ENCODE data around the gene MAB21L4. TPM values are rescaled to one million over a fixed set of nuclear protein-coding genes. Genes with fewer than 3 reads are reported as not detected.
A peak's percentile ranks its signal among the peaks of the same experiment; 100 is the strongest.

Gene MAB21L4
- total and polyA plus RNA-seq, 2 of the 8 experiments (the other 6 are each of a cell fraction or from before 2014, with no cell fraction given) = 0.11 TPM; not detected in 1

GRCh38 chr2:240856151-240856980 lies 39.6 kb downstream of the MAB21L4 start:
- Histone ChIP-seq H2BK5ac (ENCODE audit: low read depth, low read length) (no peak overlapping the region), H2BK15ac (ENCODE audit: low read length) (no peak overlapping the region), H3K79me1 (ENCODE audit: low read depth, low read length) (no peaks in the 10 kb centered on the region), H2BK12ac (ENCODE audit: low read depth, low read length) (no peak overlapping the region), H4K5ac (ENCODE audit: insufficient read length, low read depth, low read length) (no peak overlapping the region), H4K20me1 (replicated peaks in 1 of 2; ENCODE audit: control insufficient read depth in 1 of 2, insufficient read depth in 2 of 2, low read length in 2 of 2) (no peaks in the 10 kb centered on the region), H4K8ac (ENCODE audit: extremely low read depth, insufficient read depth, low read length) (no peak overlapping the region; the same call in 1 of the 2 replicates), H3K36me3 (ENCODE audit: control insufficient read depth in 2 of 4, insufficient read depth in 4 of 4, low read length in 3 of 4) (no peaks in the 10 kb centered on the region), H2AFZ (ENCODE audit: low read length) (no peak overlapping the region), H3K4me1 (replicated peaks in 1 of 4; ENCODE audit: control insufficient read depth in 3 of 4, insufficient read depth in 4 of 4, low read length in 3 of 4) (no peaks in the 10 kb centered on the region; a peak in 1 of 7 replicates), H3K23ac (ENCODE audit: insufficient read length) (no peak overlapping the region), H3K79me2 (ENCODE audit: control insufficient read depth in 1 of 2, insufficient read depth in 2 of 2, low read length in 2 of 2) (no peaks in the 10 kb centered on the region), H3K9ac (replicated peaks in 1 of 4; ENCODE audit: extremely low read depth in 1 of 4, low read depth in 3 of 4, low read length in 3 of 4) (no peak overlapping the region), H4K91ac (replicated peaks; ENCODE audit: insufficient read length, low read length) (no peak overlapping the region), H3K27me3 (replicated peaks in 1 of 4; ENCODE audit: control insufficient read depth in 3 of 4, extremely low read depth in 1 of 4, insufficient read depth in 3 of 4, low read length in 3 of 4) (no peaks in the 10 kb centered on the region), H3K18ac (ENCODE audit: extremely low read depth, low read length) (no peak overlapping the region; the same call in 1 of the 2 replicates), H3K9me3 (ENCODE audit: insufficient read depth in 2 of 2, low read depth in 1 of 2, low read length in 1 of 2) (peaks cover 0 to 7% of the 10 kb centered on the region in 2 experiments; a peak in 1 of 4 replicates), H3K4me2 (ENCODE audit: insufficient read depth in 1 of 2, low read depth in 2 of 2, low read length in 2 of 2) (no peak overlapping the region), H3K14ac (ENCODE audit: insufficient read length) (no peak overlapping the region), H2AK5ac (ENCODE audit: low read depth, low read length) (no peak overlapping the region), H2BK120ac (replicated peaks; ENCODE audit: low read depth, low read length) (no peak overlapping the region), H2BK20ac (ENCODE audit: low read length) (no peak overlapping the region), H3K4ac (replicated peaks; ENCODE audit: insufficient read length, low read depth, low read length) (no peak overlapping the region), H3K27ac (ENCODE audit: low read depth, low read length) (no peak overlapping the region), H3K4me3 (ENCODE audit: extremely low read depth in 1 of 4, insufficient read depth in 2 of 4, low read depth in 3 of 4, low read length in 4 of 4) (no peak overlapping the region), H3K56ac (replicated peaks; ENCODE audit: insufficient read length, low read depth, low read length) (no peak overlapping the region), H3K23me2 (ENCODE audit: low read depth, low read length) (no peaks in the 10 kb centered on the region)
- WGBS, 2 experiments (ENCODE audit: extremely low coverage in 1 of 2, insufficient coverage in 1 of 2, insufficient read length in 1 of 2, insufficient replicate concordance in 2 of 2, low coverage in 1 of 2, low lambda C conversion rate in 2 of 2, missing lambda C conversion rate in 1 of 2) = 78% methylated on average over 18 of the region's 21 CpGs; no CpG with 5 or more reads in 1 of the 2 experiments
- ChIA-PET CTCF (ENCODE audit: partially characterized antibody) (interaction anchor here (1.1 to 2.6 kb wide), 10 partner anchors 11 to 209 kb away, joined by 3 to 15 read pairs (median 6); partner anchors contain the start of genes AGXT and MAB21L4), POLR2A (ENCODE audit: partially characterized antibody) (no interaction called here)
- DNase-seq (ENCODE audit: low read depth in 1 of 2, low spot score in 2 of 2) = peak; percentile 27 to 79
- TF ChIP-seq CTBP2 (IDR thresholded peaks at IDR 0.05; ENCODE audit: borderline replicate concordance, insufficient read depth, insufficient read length, low read length) (no peak), GABPA (IDR thresholded peaks at IDR 0.05; ENCODE audit: borderline replicate concordance, insufficient read depth, low read length) (0 out of 2 replicates have a peak, but pooled peaks have one; percentile 53), RBBP5 (IDR thresholded peaks at IDR 0.05; ENCODE audit: borderline replicate concordance, low read depth, low read length) (no peak), CTCF (IDR thresholded peaks at IDR 0.05; ENCODE audit: control extremely low read depth in 1 of 3, insufficient read depth in 1 of 3, low read depth in 1 of 3, low read length in 3 of 3) (peak in 2 of 3 experiments; percentile 88 to 98; a peak in 3 of 4 replicates), MAX (IDR thresholded peaks at IDR 0.05) (peak; percentile 42; the same call in 1 of the 2 replicates), RAD21 (IDR thresholded peaks at IDR 0.05 in 1 of 2, conservative IDR thresholded peaks at IDR 0.05 in 1 of 2; ENCODE audit: low read depth in 2 of 2, low read length in 2 of 2) (peak; percentile 67 to 74)
- FAIRE-seq = no peak

Data from H1 (cell line).